ENCODE results near the gene SULT1A3.
"Not testable (repeated sequence)": the region's sequence is repeated elsewhere in the genome, so short reads cannot be mapped to it uniquely, and the experiment has no call there.

The SULT1A3 gene

GRCh38 chr16:30199049-30199448 is at the start of gene SULT1A3:
TSS of gene SULT1A3 (plus strand) at chr16:30199255. CDS start at chr16:30200729, 1,474 bp downstream.
- FAIRE-seq, result not testable (repeated sequence)

DNA sequence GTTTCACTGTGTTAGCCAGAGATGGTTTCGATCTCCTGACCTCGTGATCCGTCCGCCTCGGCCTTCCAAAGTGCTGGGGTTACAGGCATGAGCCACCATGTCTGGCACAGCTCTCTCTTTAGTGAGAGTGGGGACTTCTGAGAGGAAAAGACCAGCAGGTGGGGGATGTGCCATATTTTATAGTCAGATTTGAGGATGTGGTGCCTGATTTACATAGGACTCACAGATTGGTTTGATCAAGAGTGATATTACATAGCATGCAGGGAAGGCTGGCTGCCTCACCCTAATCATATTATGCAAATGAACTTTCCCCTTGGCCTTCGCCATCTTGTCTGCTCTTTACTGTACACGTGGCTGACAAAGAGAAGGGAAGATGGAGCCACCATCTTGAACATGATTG is 48.0 kb upstream of the SULT1A3 start:
- FAIRE-seq, result no peak

GRCh38 chr16:30152517-30152916 is 46.5 kb upstream of the SULT1A3 start:
- no peak for FAIRE-seq

GRCh38 chr16:30155188-30155587 is 43.9 kb upstream of the SULT1A3 start:
- no peak for FAIRE-seq

GRCh38 chr16:30157214-30157613 is 41.8 kb upstream of the SULT1A3 start:
- FAIRE-seq, result no peak

DNA sequence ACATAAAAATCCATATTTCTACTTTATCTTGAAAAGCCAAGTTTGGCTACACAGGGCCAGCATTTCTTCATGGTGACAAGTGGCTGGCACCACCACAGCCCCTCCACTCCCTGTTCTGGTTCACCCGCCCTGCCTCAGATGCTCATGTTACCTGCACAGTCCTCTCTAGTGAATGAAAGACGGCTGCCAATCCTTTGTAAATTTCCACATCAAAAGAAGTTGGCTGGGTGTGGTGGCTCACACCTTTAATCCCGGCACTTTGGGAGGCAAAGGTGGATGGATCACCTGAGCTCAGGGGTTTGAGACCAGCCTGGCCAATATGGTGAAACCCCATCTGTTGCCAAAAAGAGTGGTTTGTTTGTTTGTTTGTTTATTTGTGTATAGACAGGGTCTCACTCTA is 35.5 kb upstream of the SULT1A3 start:
- no peak for FAIRE-seq

GRCh38 chr16:30166202-30166902 is 32.7 kb upstream of the SULT1A3 start:
- FAIRE-seq, result no peak

DNA sequence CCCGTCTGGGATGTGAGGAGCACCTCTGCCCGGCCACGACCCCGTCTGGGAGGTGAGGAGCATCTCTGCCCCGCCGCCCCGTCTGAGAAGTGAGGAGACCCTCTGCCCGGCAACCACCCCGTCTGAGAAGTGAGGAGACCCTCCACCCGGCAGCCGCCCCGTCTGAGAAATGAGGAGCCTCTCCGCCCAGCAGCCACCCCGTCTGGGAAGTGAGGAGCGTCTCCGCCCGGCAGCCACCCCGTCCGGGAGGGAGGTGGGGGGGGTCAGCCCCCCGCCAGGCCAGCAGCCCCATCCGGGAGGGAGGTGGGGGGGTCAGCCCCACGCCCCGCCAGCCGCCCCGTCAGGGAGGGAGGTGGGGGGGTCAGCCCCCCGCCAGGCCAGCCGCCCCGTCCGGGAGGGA is 30.3 kb upstream of the SULT1A3 start:
- not testable (repeated sequence) for FAIRE-seq

- not testable (repeated sequence) for FAIRE-seq
Observed at GRCh38 chr16:30169416-30169815, 29.6 kb upstream of the SULT1A3 start.

- FAIRE-seq, result not testable (repeated sequence)
Observed at GRCh38 chr16:30170145-30170544, 28.9 kb upstream of the SULT1A3 start.

DNA sequence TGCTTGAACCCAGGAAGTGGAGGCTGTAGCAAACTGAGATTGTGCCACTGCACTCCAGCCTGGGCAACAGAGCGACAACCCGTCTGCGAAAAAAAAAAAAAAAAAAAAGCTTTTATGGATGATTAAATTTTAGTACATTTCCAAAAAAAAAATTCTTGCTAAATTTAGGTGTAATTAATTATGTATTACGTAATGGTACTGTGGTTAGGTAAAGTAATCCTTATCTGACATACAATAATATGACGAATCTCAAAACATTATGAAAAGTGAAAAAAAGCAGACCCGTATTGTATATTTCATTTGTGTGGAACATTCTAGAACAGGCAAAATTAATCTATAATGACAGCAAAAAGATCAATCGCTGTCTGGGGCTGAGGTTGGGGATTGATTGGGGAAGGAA is 26.0 kb upstream of the SULT1A3 start:
- FAIRE-seq, result no peak

DNA sequence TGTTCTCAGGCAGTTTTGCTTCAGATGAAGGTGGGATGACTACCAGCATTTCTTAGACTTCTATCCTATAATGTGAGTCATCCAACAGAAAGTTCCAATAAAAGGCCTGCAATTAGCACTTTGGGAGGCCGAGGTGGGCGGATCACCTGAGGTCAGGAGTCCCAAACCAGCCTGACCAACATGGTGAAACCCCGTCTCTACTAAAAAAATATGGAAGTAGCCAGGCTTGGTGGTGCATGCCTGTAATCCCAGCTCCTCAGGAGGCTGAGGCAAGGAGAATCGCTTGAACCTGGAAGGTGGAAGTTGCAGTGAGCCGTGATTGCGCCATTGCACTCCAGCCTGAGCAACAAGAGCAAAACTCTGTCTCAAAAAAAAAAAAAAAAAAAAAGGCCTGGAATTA is 22.2 kb upstream of the SULT1A3 start:
- FAIRE-seq, result not testable (repeated sequence)

- FAIRE-seq, result no peak
Observed at GRCh38 chr16:30179195-30179594, 19.9 kb upstream of the SULT1A3 start.

GRCh38 chr16:30179931-30180330 is 19.1 kb upstream of the SULT1A3 start:
- no peak for FAIRE-seq

DNA sequence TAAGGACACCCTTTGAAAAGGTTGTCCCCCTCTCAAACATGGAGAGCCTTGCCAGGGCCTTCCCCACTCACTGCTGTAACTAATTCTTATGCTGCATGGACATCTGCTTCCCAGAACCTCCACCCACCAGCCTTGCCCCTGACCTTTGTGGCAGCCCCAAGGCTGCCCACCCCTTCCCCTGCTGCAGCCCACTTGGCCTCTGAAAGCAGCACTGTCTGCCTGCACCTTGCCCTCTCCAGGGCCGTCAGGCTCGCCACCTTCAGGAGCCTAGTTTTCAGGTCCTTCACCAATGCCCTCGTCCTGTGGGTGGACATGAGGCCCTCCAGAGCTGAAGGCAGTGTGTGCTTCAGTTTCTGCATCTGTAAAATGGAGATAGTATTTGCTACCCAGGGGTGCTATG is 18.3 kb upstream of the SULT1A3 start:
- FAIRE-seq, result no peak

DNA sequence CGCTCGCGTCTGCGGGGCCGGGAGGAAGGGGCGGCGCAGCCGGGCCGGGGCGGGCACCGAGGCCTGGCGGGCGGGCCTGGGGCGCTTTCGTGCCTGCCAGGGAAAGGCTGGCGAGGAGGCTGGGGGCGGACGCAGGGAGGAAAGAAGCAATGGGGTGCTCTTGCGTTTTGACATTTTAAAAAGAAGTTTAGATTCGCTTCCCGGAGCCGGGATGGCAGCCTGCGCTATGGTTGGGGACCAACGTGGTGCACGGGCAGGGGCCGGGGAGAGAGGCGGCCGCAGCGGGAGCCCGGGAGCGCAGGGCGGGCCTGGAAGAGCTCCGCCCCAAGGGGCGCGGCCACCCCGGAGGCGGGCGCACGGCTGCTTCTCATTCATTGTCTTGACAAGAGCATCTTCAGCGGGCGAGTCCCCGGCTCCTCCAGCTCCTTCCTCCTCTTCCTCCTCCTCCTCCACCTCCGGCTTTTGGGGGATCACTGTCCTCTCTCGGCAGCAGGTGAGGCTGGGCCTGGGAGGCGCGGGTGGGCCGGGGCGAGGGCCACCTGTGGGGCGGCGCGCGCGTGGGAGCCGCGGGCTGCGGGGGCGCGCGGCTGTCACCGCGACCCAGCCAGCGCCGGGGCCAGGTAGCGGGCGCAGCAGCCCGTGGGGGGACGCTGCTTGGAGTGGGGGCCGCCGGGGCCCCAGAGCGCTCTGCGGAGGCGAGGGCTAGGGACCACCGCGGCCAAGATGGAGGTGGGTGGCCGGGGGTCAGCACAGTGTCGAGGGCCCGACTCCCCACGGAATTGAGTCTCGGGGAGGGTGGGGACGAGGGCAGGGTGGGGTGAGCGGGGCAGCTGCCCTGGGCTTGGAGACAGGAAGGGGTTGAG is 15.6 kb upstream of the SULT1A3 start, which contains the start of gene CORO1A:
Gene CORO1A (plus strand): TSS at position 370 of the 863 bp plus-strand sequence. CDS start 1,608 bp downstream, outside the sequence.
- FAIRE-seq, result no peak

DNA sequence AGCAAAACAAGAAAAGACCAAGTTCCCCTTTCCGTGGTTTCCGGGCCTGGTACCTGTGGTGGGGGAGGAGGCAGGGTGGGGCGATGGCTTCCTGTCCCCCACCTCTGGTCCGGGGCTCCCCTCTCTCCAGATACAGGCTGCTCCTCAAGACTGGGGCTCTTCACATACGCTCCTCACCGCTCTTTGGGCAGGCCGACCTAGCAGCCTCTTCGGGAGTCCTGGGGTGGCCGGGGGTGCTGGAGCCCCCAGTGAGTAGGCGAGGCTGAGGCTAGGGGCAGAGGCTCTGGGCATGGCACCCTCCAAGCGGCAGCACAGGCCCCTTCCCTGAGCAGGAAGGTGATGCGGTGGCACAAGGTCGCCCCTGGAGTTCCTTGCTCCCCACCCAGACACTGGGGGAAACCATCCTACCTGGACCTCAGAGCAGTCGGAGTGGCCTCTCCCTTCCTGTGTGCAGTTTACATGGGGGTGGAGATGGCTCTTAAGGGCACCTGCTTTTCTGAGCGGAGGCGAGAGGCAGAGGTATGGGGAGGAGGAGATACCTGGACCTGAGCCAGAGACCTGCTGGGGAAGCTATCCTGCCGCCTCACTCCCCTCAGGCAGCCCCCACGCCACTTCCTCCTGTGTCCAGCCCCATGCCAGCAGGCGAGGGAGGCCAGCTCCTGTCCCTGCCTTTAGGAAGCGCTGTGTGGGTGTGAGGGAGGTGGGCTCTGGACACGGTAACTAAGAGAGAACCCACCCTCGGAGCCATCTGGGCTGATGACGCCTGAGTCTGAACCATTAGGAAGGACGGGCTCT is 14.8 kb upstream of the SULT1A3 start:
- FAIRE-seq, result no peak

DNA sequence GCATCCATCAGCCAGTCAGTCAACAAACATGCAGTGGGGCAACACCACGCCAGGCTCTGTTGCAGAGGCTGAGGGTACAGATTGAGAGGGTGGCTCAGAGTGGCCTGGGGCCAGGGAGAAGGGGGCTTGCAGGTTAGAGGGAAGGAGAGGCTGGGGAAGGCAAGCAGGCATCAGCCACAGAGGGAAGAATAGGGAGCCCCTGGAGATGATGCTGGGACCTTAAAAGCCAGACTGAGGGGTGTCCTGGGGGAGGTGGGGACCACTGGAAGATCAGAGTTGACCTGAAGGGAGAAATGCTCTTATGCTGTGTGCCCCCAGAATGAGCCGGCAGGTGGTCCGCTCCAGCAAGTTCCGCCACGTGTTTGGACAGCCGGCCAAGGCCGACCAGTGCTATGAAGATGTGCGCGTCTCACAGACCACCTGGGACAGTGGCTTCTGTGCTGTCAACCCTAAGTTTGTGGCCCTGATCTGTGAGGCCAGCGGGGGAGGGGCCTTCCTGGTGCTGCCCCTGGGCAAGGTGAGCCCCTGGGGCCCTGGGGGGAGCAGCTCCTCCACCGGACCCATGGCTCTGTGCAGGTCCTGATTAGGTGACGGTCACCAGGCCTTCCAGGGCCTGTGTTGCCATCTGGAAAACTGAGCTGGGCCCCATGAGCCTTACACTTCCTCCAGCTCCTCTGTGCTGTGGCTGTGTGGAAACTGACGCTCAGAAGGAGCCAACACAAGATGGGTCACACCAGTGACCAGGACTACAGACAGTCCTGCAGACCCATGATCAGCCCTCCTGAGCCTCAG is 14.0 kb upstream of the SULT1A3 start:
- no peak for FAIRE-seq

DNA sequence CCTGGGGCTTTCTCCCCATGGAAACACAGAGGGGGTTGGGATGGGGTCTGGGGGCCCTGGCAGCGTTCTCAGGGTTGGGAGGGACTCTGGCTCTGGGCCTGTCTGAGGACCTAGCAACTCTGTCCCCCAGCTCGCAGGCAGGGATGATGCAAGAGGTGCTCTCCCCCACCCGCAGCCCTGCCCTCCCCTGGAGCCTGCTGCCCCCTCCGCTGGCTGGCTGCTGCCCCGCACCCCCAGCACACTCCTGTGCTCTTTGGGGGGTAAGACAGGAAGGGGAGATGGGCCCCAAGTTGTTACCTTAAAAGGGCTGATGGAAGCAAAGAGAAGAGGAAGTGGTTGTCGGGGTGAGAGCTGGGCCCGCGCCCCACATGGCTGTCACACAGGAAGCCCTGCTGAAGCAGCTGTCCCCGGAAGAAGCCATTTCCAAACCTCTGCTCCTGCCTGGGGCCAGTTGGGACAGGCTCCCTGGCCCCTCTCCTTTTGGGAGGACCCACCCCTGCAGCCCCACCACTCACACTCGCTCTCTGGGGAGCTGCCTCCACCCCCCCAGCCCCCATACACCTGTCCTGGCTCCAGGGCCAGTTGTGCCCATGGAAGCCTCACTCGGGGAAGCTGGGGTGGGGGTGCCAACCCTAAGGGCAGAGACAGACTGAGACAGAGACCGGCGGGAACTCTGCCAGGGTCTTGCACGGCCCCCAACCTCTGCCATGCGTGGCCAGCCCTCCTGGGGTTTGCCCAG is 13.2 kb upstream of the SULT1A3 start:
- no peak for FAIRE-seq

GRCh38 chr16:30186444-30186781 is 12.6 kb upstream of the SULT1A3 start:
- no peak for FAIRE-seq

- no peak for FAIRE-seq
Observed at GRCh38 chr16:30186782-30187555, 12.1 kb upstream of the SULT1A3 start.

All from TTC549 (cell line).